GM18867 (cell line): ENCODE data around the gene PCSK7.
"Not testable (repeated sequence)": the region's sequence is repeated elsewhere in the genome, so short reads cannot be mapped to it uniquely, and the experiment has no call there.

ENCODE experiments used
- ATAC-seq: cut with Tn5 transposase; IDR thresholded peaks from one replicate; pipeline ENCODE4 v1.9.1; 2021; ENCODE audit warnings: mild to moderate bottlenecking, moderate library complexity; ENCODE audit not compliant: unreplicated experiment

The PCSK7 gene

GRCh38 chr11:117231842-117232091 is at the start of gene PCSK7:
PCSK7 (minus strand) TSS chr11:117232073; CDS start chr11:117229844, 2,229 bp downstream.
- no peak for ATAC-seq

GRCh38 chr11:117281159-117281558 is 49.3 kb upstream of the PCSK7 start:
- no peak for ATAC-seq

GRCh38 chr11:117279711-117280376 is 48.0 kb upstream of the PCSK7 start:
- no peak for ATAC-seq

GRCh38 chr11:117278347-117278746 is 46.5 kb upstream of the PCSK7 start:
- ATAC-seq, result no peak

- no peak for ATAC-seq
These were observed 41.8 kb upstream of the PCSK7 start for GRCh38 chr11:117273550-117274289.

- ATAC-seq, result not testable (repeated sequence)
These were observed 40.3 kb upstream of the PCSK7 start for GRCh38 chr11:117272175-117272574.

- no peak for ATAC-seq
These were observed 39.3 kb upstream of the PCSK7 start for GRCh38 chr11:117271208-117271607.

- ATAC-seq, result no peak
These were observed 38.0 kb upstream of the PCSK7 start for GRCh38 chr11:117269856-117270255.

- no peak for ATAC-seq
These were observed 33.9 kb upstream of the PCSK7 start for GRCh38 chr11:117265745-117266144.

- ATAC-seq, result not testable (repeated sequence)
These were observed 32.9 kb upstream of the PCSK7 start for GRCh38 chr11:117264624-117265323.

- ATAC-seq, result no peak
These were observed 27.5 kb upstream of the PCSK7 start for GRCh38 chr11:117259417-117259816.

- ATAC-seq, result no peak
These were observed 26.7 kb upstream of the PCSK7 start for GRCh38 chr11:117258576-117258975.

- no peak for ATAC-seq
These were observed 24.7 kb upstream of the PCSK7 start for GRCh38 chr11:117256573-117256972.

- ATAC-seq, result no peak
These were observed 24.1 kb upstream of the PCSK7 start for GRCh38 chr11:117255966-117256365.

GRCh38 chr11:117251506-117251905 is 19.6 kb upstream of the PCSK7 start:
- ATAC-seq, result no peak

GRCh38 chr11:117249571-117249970 is 17.7 kb upstream of the PCSK7 start:
- no peak for ATAC-seq

- no peak for ATAC-seq
These were observed 16.5 kb upstream of the PCSK7 start for GRCh38 chr11:117248341-117248740.

- ATAC-seq, result no peak
These were observed 7.4 kb upstream of the PCSK7 start for GRCh38 chr11:117239295-117239694.

GRCh38 chr11:117238221-117238620 is 6.3 kb upstream of the PCSK7 start:
- ATAC-seq, result no peak

GRCh38 chr11:117232911-117233409 is 1.1 kb upstream of the PCSK7 start:
- no peak for ATAC-seq

GRCh38 chr11:117232092-117232878 is 412 bp upstream of the PCSK7 start, which contains the start of gene RNF214:
RNF214 (plus strand) TSS chr11:117232671; CDS start chr11:117234273, 1,602 bp downstream.
- peak; percentile 67 for ATAC-seq
